H1 (cell line): ENCODE data around the gene MSH5. TPM values are rescaled to one million over a fixed set of nuclear protein-coding genes. Genes with fewer than 3 reads are reported as not detected.

Experiments
- CTCF ChIA-PET: fragments of 300-600 bp; sonication (Branson Sonifier 250); formaldehyde crosslinking; loops from one replicate; lab custom pipeline; 2021; ENCODE audit not compliant: partially characterized antibody; lab: Charles Lee
- POLR2A ChIA-PET: fragments of 300-600 bp; sonication (Branson Sonifier 250); formaldehyde crosslinking; loops from one replicate; lab custom pipeline; 2021; ENCODE audit warnings: inconsistent platforms; ENCODE audit not compliant: partially characterized antibody; lab: Charles Lee
- DNase-seq, 2 experiments: peaks; one replicate each; pipeline versions ENCODE4 v3.0.0 to v3.0.0-alpha.2; 2010 to 2022; ENCODE audit warnings: low spot score in 2 of 2, low read depth in 1 of 2, mixed read lengths in 1 of 2
- FAIRE-seq: peaks from 2 replicates; lab custom pipeline; 2011; peaks lifted over from hg19 to GRCh38; lab: Jason Lieb, UNC
- H2AFZ ChIP-seq: 2 replicates; pipeline ENCODE4 v1.8.1; 2012; ENCODE audit warnings: low read length, inconsistent platforms
- H2AK5ac ChIP-seq: 2 replicates; pipeline ENCODE4 v1.6.1; 2013; ENCODE audit warnings: low read depth, low read length
- H2BK120ac ChIP-seq: replicated peaks from 2 replicates; pipeline ENCODE3; 2013; ENCODE audit warnings: low read depth, low read length, inconsistent platforms
- H2BK12ac ChIP-seq: 2 replicates; pipeline ENCODE4 v1.6.1; 2013; ENCODE audit warnings: low read depth, low read length
- H2BK15ac ChIP-seq: 2 replicates; pipeline ENCODE4 v1.6.1; 2013; ENCODE audit warnings: low read length
- H2BK20ac ChIP-seq: 2 replicates; pipeline ENCODE4 v1.6.1; 2013; ENCODE audit warnings: low read length
- H2BK5ac ChIP-seq: 2 replicates; pipeline ENCODE4 v1.6.1; 2013; ENCODE audit warnings: low read depth, low read length
- H3K14ac ChIP-seq: 2 replicates; pipeline ENCODE4 v1.6.1; 2013; ENCODE audit warnings: inconsistent platforms; ENCODE audit not compliant: insufficient read length
- H3K18ac ChIP-seq: 2 replicates; pipeline ENCODE4 v1.6.1; 2013; ENCODE audit warnings: low read length; ENCODE audit errors: extremely low read depth
- H3K23ac ChIP-seq: 2 replicates; pipeline ENCODE4 v1.6.1; 2013; ENCODE audit warnings: inconsistent platforms; ENCODE audit not compliant: insufficient read length
- H3K23me2 ChIP-seq: 2 replicates; pipeline ENCODE4 v1.6.1; 2013; ENCODE audit warnings: low read depth, low read length
- H3K27ac ChIP-seq: 2 replicates; pipeline ENCODE4 v1.6.1; 2011; ENCODE audit warnings: low read depth, low read length, inconsistent platforms
- H3K27me3 ChIP-seq, 4 experiments: replicated peaks in 1 of 4; 1 replicate in 1 of 4; 2 replicates in 3 of 4; pipeline versions ENCODE4 v1.6.1 to v1.8.1; 2011 to 2013; ENCODE audit warnings: low read length in 3 of 4, mild to moderate bottlenecking in 3 of 4, inconsistent platforms in 2 of 4, mixed read lengths in 2 of 4, moderate library complexity in 1 of 4; ENCODE audit not compliant: control insufficient read depth in 3 of 4, insufficient read depth in 3 of 4; ENCODE audit errors: extremely low read depth in 1 of 4
- H3K36me3 ChIP-seq, 4 experiments: 2 replicates each; pipeline versions ENCODE4 v1.6.1 to v1.8.1; 2011 to 2013; ENCODE audit warnings: mild to moderate bottlenecking in 4 of 4, low read length in 3 of 4, moderate library complexity in 2 of 4, control low read depth in 1 of 4, inconsistent platforms in 1 of 4; ENCODE audit not compliant: insufficient read depth in 4 of 4, control insufficient read depth in 2 of 4
- H3K4ac ChIP-seq: replicated peaks from 2 replicates; pipeline ENCODE3; 2013; ENCODE audit warnings: low read length, low read depth, mixed read lengths, inconsistent platforms; ENCODE audit not compliant: insufficient read length
- H3K4me1 ChIP-seq, 4 experiments: replicated peaks in 1 of 4; 1 replicate in 1 of 4; 2 replicates in 3 of 4; pipeline versions ENCODE4 v1.6.1 to v1.8.1; 2011 to 2013; ENCODE audit warnings: low read length in 3 of 4, inconsistent platforms in 2 of 4, mixed read lengths in 1 of 4; ENCODE audit not compliant: insufficient read depth in 4 of 4, control insufficient read depth in 3 of 4
- H3K4me2 ChIP-seq, 2 experiments: 2 replicates each; pipeline versions ENCODE4 v1.6.1 to v1.8.1; 2011 to 2013; ENCODE audit warnings: low read depth in 2 of 2, low read length in 2 of 2, control low read depth in 1 of 2, inconsistent platforms in 1 of 2, mild to moderate bottlenecking in 1 of 2; ENCODE audit not compliant: insufficient read depth in 1 of 2
- H3K4me3 ChIP-seq, 4 experiments: fragments of 200-600, 300-600 bp in 1 of 4; sonication (generic), shearing (Covaris generic), sonication (Bioruptor Twin) in 1 of 4; 2 replicates each; pipeline versions ENCODE4 v1.5.1 to v1.8.1; 2011 to 2016; ENCODE audit warnings: low read length in 4 of 4, low read depth in 3 of 4, control low read depth in 2 of 4, inconsistent platforms in 2 of 4, mild to moderate bottlenecking in 2 of 4, mixed read lengths in 1 of 4, moderate library complexity in 1 of 4; ENCODE audit not compliant: insufficient read depth in 2 of 4; ENCODE audit errors: extremely low read depth in 1 of 4
- H3K56ac ChIP-seq: replicated peaks from 2 replicates; pipeline ENCODE3; 2013; ENCODE audit warnings: low read depth, mild to moderate bottlenecking, mixed read lengths, low read length, inconsistent platforms; ENCODE audit not compliant: insufficient read length
- H3K79me1 ChIP-seq: 2 replicates; pipeline ENCODE4 v1.6.1; 2013; ENCODE audit warnings: low read depth, low read length, control low read depth
- H3K79me2 ChIP-seq, 2 experiments: 2 replicates each; pipeline versions ENCODE4 v1.6.1 to v1.8.1; 2012 to 2013; ENCODE audit warnings: low read length in 2 of 2, mild to moderate bottlenecking in 2 of 2, inconsistent platforms in 1 of 2; ENCODE audit not compliant: insufficient read depth in 2 of 2, control insufficient read depth in 1 of 2
- H3K9ac ChIP-seq, 4 experiments: replicated peaks in 1 of 4; 1 replicate in 1 of 4; 2 replicates in 3 of 4; pipeline versions ENCODE4 v1.6.1 to v1.8.1; 2011 to 2013; ENCODE audit warnings: low read depth in 3 of 4, low read length in 3 of 4, control low read depth in 2 of 4, mild to moderate bottlenecking in 2 of 4, moderate library complexity in 2 of 4, inconsistent platforms in 1 of 4; ENCODE audit errors: extremely low read depth in 1 of 4
- H3K9me3 ChIP-seq, 2 experiments: 2 replicates each; pipeline versions ENCODE4 v1.6.1 to v1.8.1; 2012 to 2013; ENCODE audit warnings: mild to moderate bottlenecking in 2 of 2, moderate library complexity in 2 of 2, control low read depth in 1 of 2, inconsistent platforms in 1 of 2, low read depth in 1 of 2, low read length in 1 of 2, mixed read lengths in 1 of 2; ENCODE audit not compliant: insufficient read depth in 2 of 2
- H4K20me1 ChIP-seq, 2 experiments: replicated peaks in 1 of 2; 2 replicates each; pipeline versions ENCODE3 to v1.8.1; 2011 to 2013; ENCODE audit warnings: inconsistent platforms in 2 of 2, low read length in 2 of 2, mild to moderate bottlenecking in 1 of 2; ENCODE audit not compliant: insufficient read depth in 2 of 2, control insufficient read depth in 1 of 2
- H4K5ac ChIP-seq: 2 replicates; pipeline ENCODE4 v1.6.1; 2013; ENCODE audit warnings: low read length, low read depth, mixed read lengths, inconsistent platforms; ENCODE audit not compliant: insufficient read length
- H4K8ac ChIP-seq: 2 replicates; pipeline ENCODE4 v1.8.0; 2013; ENCODE audit warnings: mild to moderate bottlenecking, moderate library complexity, low read length, inconsistent platforms; ENCODE audit not compliant: insufficient read depth; ENCODE audit errors: extremely low read depth
- H4K91ac ChIP-seq: replicated peaks from 2 replicates; pipeline ENCODE3; 2013; ENCODE audit warnings: low read length, mixed read lengths, inconsistent platforms; ENCODE audit not compliant: insufficient read length
- TBP ChIP-seq: IDR thresholded peaks from 2 replicates; pipeline ENCODE4 v1.6.1; 2011; ENCODE audit warnings: low read depth, low read length, improper control_type of control experiment
- WGBS, 2 experiments: shearing (Covaris generic) in 1 of 2; methylation state at CpG; one replicate each; pipeline versions ENCODE4 v1.1.6 to v1.1.7; 2013 to 2015; ENCODE audit warnings: low lambda C conversion rate in 2 of 2, mixed read lengths in 2 of 2, inconsistent platforms in 1 of 2, low coverage in 1 of 2, missing lambda C conversion rate in 1 of 2; ENCODE audit not compliant: insufficient replicate concordance in 2 of 2, insufficient coverage in 1 of 2, insufficient read length in 1 of 2; ENCODE audit errors: extremely low coverage in 1 of 2, missing lambda C conversion rate in 1 of 2; 5-methylcytosine and 5-hydroxymethylcytosine counted together
- polyA plus RNA-seq, 7 experiments: library from polyadenylated mRNA; depleted of rRNA in 3 of 7; stranded (reverse) in 5 of 7; unstranded in 2 of 7; fragments of >200 nt in 5 of 7; fragments of 200-250 nt in 2 of 7; gene quantifications; 1 replicate in 5 of 7; 2 replicates in 1 of 7; 4 replicates in 1 of 7; pipeline versions ENCODE4 v1.2.1 to v1.2.3, GENCODE V29; 2011 to 2013; ENCODE audit warnings: missing spikeins in 2 of 7, mixed read lengths in 2 of 7
- total RNA-seq: library from RNA; stranded (reverse); fragmentation: NEBNext Ultra II Directional; extraction: Animal tissue kit (Norgen Biotek cat#: 25700); gene quantifications from 2 replicates; pipeline ENCODE4 v1.2.1, GENCODE V29; 2021

Gene MSH5
- total and polyA plus RNA-seq, 2 of the 8 experiments (the other 6 are each of a cell fraction or from before 2014, with no cell fraction given) = 25.3 to 26.5 TPM

DNA sequence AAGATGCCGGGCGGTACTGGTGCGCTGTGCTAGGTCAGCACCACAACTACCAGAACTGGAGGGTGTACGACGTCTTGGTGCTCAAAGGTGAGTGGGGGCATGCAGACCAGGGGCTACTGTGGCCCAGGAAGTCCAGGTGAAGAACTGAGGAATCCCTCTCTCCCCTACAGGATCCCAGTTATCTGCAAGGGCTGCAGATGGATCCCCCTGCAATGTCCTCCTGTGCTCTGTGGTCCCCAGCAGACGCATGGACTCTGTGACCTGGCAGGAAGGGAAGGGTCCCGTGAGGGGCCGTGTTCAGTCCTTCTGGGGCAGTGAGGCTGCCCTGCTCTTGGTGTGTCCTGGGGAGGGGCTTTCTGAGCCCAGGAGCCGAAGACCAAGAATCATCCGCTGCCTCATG lies 32.1 kb upstream of the MSH5 start:
- Histone ChIP-seq H3K27me3 (no peaks in the 10 kb centered on the region), H2BK20ac (no peak overlapping the region)
- 89% methylated on average over 10 of the region's 10 CpGs; no CpG with 5 or more reads in 1 of the 2 experiments for WGBS, 2 experiments
- TF ChIP-seq TBP = no peak
- TF ChIP-seq, all 59 proteins: peak for 0
- Histone ChIP-seq H2BK5ac (no peak overlapping the region), H3K23ac (no peak overlapping the region), H3K4me2 (no peak overlapping the region), H4K5ac (no peak overlapping the region), H3K4ac (no peak overlapping the region), H4K8ac (no peak overlapping the region), H3K14ac (no peak overlapping the region), H3K9me3 (no peaks in the 10 kb centered on the region), H2BK15ac (no peak overlapping the region), H3K4me1 (peaks cover 0 to 4% (median 0%) of the 10 kb centered on the region in 4 experiments; a peak in 1 of 7 replicates), H3K18ac (no peak overlapping the region), H3K23me2 (peaks cover 5% of the 10 kb centered on the region; the same call in 1 of the 2 replicates), H3K36me3 (no peaks in the 10 kb centered on the region), H2BK120ac (no peak overlapping the region), H3K9ac (no peak overlapping the region), H2BK12ac (no peak overlapping the region), H3K79me2 (no peaks in the 10 kb centered on the region), H3K4me3 (no peak overlapping the region), H4K91ac (no peak overlapping the region), H2AK5ac (no peak overlapping the region), H2AFZ (no peak overlapping the region), H3K79me1 (no peaks in the 10 kb centered on the region), H3K56ac (no peak overlapping the region), H3K27ac (no peak overlapping the region), H4K20me1 (no peaks in the 10 kb centered on the region)
- no peak for FAIRE-seq
- POLR2A ChIA-PET = no interaction called here
- no peak for DNase-seq
- CTCF ChIA-PET = interaction anchor here (1.6 kb wide), 1 partner anchor 8 kb away, joined by 6 read pairs; the partner anchor contains the start of gene LY6G6D
